GM23248 (cell line): ENCODE results near the gene EXOSC10.

Experiments
- EZH2 ChIP-seq: fragments of 200-600 bp; sonication (generic); IDR thresholded peaks from 2 replicates; pipeline ENCODE4 v1.6.1; 2018; ENCODE audit warnings: antibody characterized with exemption, mild to moderate bottlenecking; ENCODE audit not compliant: insufficient read depth, poor library complexity, severe bottlenecking
- EZH2phosphoT487 ChIP-seq: fragments of 200-600 bp; sonication (generic); IDR thresholded peaks from 2 replicates; pipeline ENCODE4 v1.6.1; 2018; ENCODE audit warnings: antibody characterized with exemption, moderate library complexity, mild to moderate bottlenecking, low read depth; ENCODE audit not compliant: insufficient read depth

- TF ChIP-seq EZH2 (no peak), EZH2phosphoT487 (no peak)
Observed at GRCh38 chr1:11037740-11038182, 61.9 kb downstream of the EXOSC10 start.
